Osteocyte (in vitro differentiated cells): ENCODE results near the gene SRSF6. TPM values are rescaled to one million over a fixed set of nuclear protein-coding genes. Genes with fewer than 3 reads are reported as not detected.

ENCODE experiments used
- total RNA-seq: library from RNA; stranded (reverse); gene quantifications from 2 replicates; pipeline ENCODE4 v1.2.1, GENCODE V29; 2021

Gene SRSF6
- total RNA-seq, 1 donor from 2014 or later: 200 TPM

Other genes starting within 250 kb of the SRSF6 start
- 14.1 and 17.5 TPM in 2 replicates for gene L3MBTL1, start 49.8 kb downstream of the SRSF6 start, total RNA-seq
- 0.52 and 2.5 TPM in 2 replicates for gene SGK2, start 101.1 kb downstream of the SRSF6 start, total RNA-seq
- 50.4 and 55.3 TPM in 2 replicates for gene IFT52, start 133.0 kb downstream of the SRSF6 start, total RNA-seq
- gene MYBL2, start 209.2 kb downstream of the SRSF6 start, total RNA-seq: 14.7 and 16.1 TPM in 2 replicates